HEK293 (cell line): ENCODE results near the gene PPM1N.
A peak's percentile ranks its signal among the peaks of the same experiment; 100 is the strongest.

Experiments used
- CTCF ChIA-PET: fragments of 350-600 bp; formaldehyde crosslinking; extraction: SDS; loops from one replicate; lab custom pipeline; 2021; ENCODE audit warnings: antibody characterized with exemption; lab: Yijun Ruan, JAX
- POLR2A ChIA-PET: fragments of 300-600 bp; formaldehyde crosslinking; extraction: SDS; loops from one replicate; lab custom pipeline; 2020; ENCODE audit warnings: antibody characterized with exemption, inconsistent platforms; lab: Yijun Ruan, JAX
- H3K27ac ChIP-seq: fragments of 200-500 bp; sonication (Bioruptor generic); 2 replicates; pipeline ENCODE4 v1.5.1; 2014; ENCODE audit warnings: low read depth, low read length, control low read depth, inconsistent platforms; ENCODE audit errors: extremely low read depth
- H3K36me3 ChIP-seq, 2 experiments: fragments of 200-500 bp in 1 of 2; sonication (Bioruptor generic) in 1 of 2; 1 replicate in 1 of 2; 2 replicates in 1 of 2; pipeline ENCODE4 v1.5.1; 2014 to 2017; ENCODE audit warnings: inconsistent platforms in 2 of 2, low read length in 2 of 2; ENCODE audit not compliant: control insufficient read depth in 2 of 2, insufficient read depth in 1 of 2
- H3K4me1 ChIP-seq: fragments of 200-500 bp; sonication (Bioruptor generic); 2 replicates; pipeline ENCODE4 v1.5.1; 2014; ENCODE audit warnings: mild to moderate bottlenecking, low read length, inconsistent platforms; ENCODE audit not compliant: control insufficient read depth, insufficient read depth
- H3K4me3 ChIP-seq: 2 replicates; pipeline ENCODE4 v1.5.1; 2011; ENCODE audit warnings: low read depth, mild to moderate bottlenecking, control low read depth, low read length, moderate library complexity
- H3K9me3 ChIP-seq: fragments of 200-500 bp; sonication (Bioruptor generic); 2 replicates; pipeline ENCODE4 v1.5.1; 2014; ENCODE audit warnings: low read depth, low read length, inconsistent platforms; ENCODE audit not compliant: control insufficient read depth, insufficient read depth
- GLI2 ChIP-seq: fragments of 450-650 bp; formaldehyde crosslinking; IDR thresholded peaks from 2 replicates; pipeline ENCODE4; 2017; ENCODE audit warnings: missing biosample characterization, missing genetic modification characterization, low read depth, borderline replicate concordance
- KLF1 ChIP-seq: fragments of 450-650 bp; formaldehyde crosslinking; IDR thresholded peaks from 2 replicates; pipeline ENCODE4 v1.5.1; 2016; ENCODE audit warnings: missing biosample characterization, missing genetic modification characterization
- KLF8 ChIP-seq: fragments of 450-650 bp; formaldehyde crosslinking; IDR thresholded peaks from 2 replicates; pipeline ENCODE4 v1.5.1; 2016; ENCODE audit warnings: missing biosample characterization, missing genetic modification characterization
- KLF9 ChIP-seq: fragments of 450-650 bp; formaldehyde crosslinking; IDR thresholded peaks from 2 replicates; pipeline ENCODE4 v1.5.1; 2016; ENCODE audit warnings: missing biosample characterization, missing genetic modification characterization, low read depth
- OSR2 ChIP-seq: fragments of 450-650 bp; formaldehyde crosslinking; IDR thresholded peaks from 2 replicates; pipeline ENCODE4 v1.5.1; 2016; ENCODE audit warnings: missing biosample characterization, missing genetic modification characterization
- SP2 ChIP-seq: fragments of 450-650 bp; formaldehyde crosslinking; IDR thresholded peaks from 2 replicates; pipeline ENCODE4 v1.5.1; 2016; ENCODE audit warnings: missing biosample characterization, missing genetic modification characterization
- SP3 ChIP-seq: fragments of 450-650 bp; formaldehyde crosslinking; IDR thresholded peaks from 2 replicates; pipeline ENCODE4 v1.5.1; 2016; ENCODE audit warnings: missing biosample characterization, missing genetic modification characterization
- TRIM28 ChIP-seq: IDR thresholded peaks from 2 replicates; pipeline ENCODE4 v1.6.1; 2011; ENCODE audit warnings: low read length, control low read depth, borderline replicate concordance
- WT1 ChIP-seq: fragments of 450-650 bp; formaldehyde crosslinking; IDR thresholded peaks from 2 replicates; pipeline ENCODE4 v1.5.1; 2016; ENCODE audit warnings: missing biosample characterization, missing genetic modification characterization
- ZNF138 ChIP-seq: fragments of 450-650 bp; formaldehyde crosslinking; IDR thresholded peaks from 2 replicates; pipeline ENCODE4 v1.5.1; 2016; ENCODE audit warnings: missing biosample characterization, missing genetic modification characterization, borderline replicate concordance
- ZNF366 ChIP-seq: fragments of 450-650 bp; formaldehyde crosslinking; conservative IDR thresholded peaks from 2 replicates; pipeline ENCODE4 v1.5.1; 2016; ENCODE audit warnings: missing biosample characterization, missing genetic modification characterization
- ZNF560 ChIP-seq: fragments of 450-650 bp; formaldehyde crosslinking; IDR thresholded peaks from 2 replicates; pipeline ENCODE4 v1.5.1; 2017; ENCODE audit warnings: missing biosample characterization, missing genetic modification characterization, borderline replicate concordance
- ZNF654 ChIP-seq: fragments of 450-650 bp; formaldehyde crosslinking; IDR thresholded peaks from 2 replicates; pipeline ENCODE4 v1.5.1; 2016; ENCODE audit warnings: low read depth, missing biosample characterization, missing genetic modification characterization
- ZNF677 ChIP-seq: fragments of 450-650 bp; IDR thresholded peaks from 2 replicates; pipeline ENCODE4 v1.5.0; 2018; ENCODE audit warnings: missing biosample characterization, mild to moderate bottlenecking, missing genetic modification characterization, moderate library complexity
- TF ChIP-seq, protein P1 (sequence below): fragments of 450-650 bp; formaldehyde crosslinking; IDR thresholded peaks from 2 replicates; pipeline ENCODE4 v1.5.1; 2017; ENCODE audit warnings: missing biosample characterization, missing genetic modification characterization
- TF ChIP-seq, protein P2 (sequence below): fragments of 450-650 bp; formaldehyde crosslinking; IDR thresholded peaks from 2 replicates; pipeline ENCODE4 v1.5.1; 2016; ENCODE audit warnings: missing biosample characterization, missing genetic modification characterization

Gene PPM1N

GRCh38 chr19:45497791-45498190, 452 bp upstream of the PPM1N start:
- Histone ChIP-seq H3K36me3 (no peaks in the 10 kb centered on the region), H3K9me3 (no peaks in the 10 kb centered on the region), H3K27ac (no peak overlapping the region), H3K4me1 (peaks cover 6% of the 10 kb centered on the region), H3K4me3 (no peak overlapping the region)
- ChIA-PET CTCF (interaction anchor here (0.6 to 3.1 kb wide), 3 partner anchors 10 to 19 kb away, joined by 3 to 15 read pairs (median 4); no protein-coding TSS in a partner anchor), POLR2A (interaction anchor here (0.6 to 2.3 kb wide), 3 partner anchors 144 to 218 kb away, joined by 3 to 7 read pairs (median 5); no protein-coding TSS in a partner anchor)
- TF ChIP-seq, protein P1, sequence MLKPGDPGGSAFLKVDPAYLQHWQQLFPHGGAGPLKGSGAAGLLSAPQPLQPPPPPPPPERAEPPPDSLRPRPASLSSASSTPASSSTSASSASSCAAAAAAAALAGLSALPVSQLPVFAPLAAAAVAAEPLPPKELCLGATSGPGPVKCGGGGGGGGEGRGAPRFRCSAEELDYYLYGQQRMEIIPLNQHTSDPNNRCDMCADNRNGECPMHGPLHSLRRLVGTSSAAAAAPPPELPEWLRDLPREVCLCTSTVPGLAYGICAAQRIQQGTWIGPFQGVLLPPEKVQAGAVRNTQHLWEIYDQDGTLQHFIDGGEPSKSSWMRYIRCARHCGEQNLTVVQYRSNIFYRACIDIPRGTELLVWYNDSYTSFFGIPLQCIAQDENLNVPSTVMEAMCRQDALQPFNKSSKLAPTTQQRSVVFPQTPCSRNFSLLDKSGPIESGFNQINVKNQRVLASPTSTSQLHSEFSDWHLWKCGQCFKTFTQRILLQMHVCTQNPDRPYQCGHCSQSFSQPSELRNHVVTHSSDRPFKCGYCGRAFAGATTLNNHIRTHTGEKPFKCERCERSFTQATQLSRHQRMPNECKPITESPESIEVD = no peak
- TF ChIP-seq WT1 (tag by site-specific recombination) = no peak
- TF ChIP-seq GLI2 (tag by site-specific recombination) = no peak
- TF ChIP-seq ZNF138 (tag by site-specific recombination) = no peak
- TF ChIP-seq, protein P2, sequence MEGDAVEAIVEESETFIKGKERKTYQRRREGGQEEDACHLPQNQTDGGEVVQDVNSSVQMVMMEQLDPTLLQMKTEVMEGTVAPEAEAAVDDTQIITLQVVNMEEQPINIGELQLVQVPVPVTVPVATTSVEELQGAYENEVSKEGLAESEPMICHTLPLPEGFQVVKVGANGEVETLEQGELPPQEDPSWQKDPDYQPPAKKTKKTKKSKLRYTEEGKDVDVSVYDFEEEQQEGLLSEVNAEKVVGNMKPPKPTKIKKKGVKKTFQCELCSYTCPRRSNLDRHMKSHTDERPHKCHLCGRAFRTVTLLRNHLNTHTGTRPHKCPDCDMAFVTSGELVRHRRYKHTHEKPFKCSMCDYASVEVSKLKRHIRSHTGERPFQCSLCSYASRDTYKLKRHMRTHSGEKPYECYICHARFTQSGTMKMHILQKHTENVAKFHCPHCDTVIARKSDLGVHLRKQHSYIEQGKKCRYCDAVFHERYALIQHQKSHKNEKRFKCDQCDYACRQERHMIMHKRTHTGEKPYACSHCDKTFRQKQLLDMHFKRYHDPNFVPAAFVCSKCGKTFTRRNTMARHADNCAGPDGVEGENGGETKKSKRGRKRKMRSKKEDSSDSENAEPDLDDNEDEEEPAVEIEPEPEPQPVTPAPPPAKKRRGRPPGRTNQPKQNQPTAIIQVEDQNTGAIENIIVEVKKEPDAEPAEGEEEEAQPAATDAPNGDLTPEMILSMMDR (tag by site-specific recombination) = no peak
- TF ChIP-seq OSR2 (tag by site-specific recombination) = no peak
- TF ChIP-seq ZNF654 (tag by site-specific recombination) = no peak

DNA sequence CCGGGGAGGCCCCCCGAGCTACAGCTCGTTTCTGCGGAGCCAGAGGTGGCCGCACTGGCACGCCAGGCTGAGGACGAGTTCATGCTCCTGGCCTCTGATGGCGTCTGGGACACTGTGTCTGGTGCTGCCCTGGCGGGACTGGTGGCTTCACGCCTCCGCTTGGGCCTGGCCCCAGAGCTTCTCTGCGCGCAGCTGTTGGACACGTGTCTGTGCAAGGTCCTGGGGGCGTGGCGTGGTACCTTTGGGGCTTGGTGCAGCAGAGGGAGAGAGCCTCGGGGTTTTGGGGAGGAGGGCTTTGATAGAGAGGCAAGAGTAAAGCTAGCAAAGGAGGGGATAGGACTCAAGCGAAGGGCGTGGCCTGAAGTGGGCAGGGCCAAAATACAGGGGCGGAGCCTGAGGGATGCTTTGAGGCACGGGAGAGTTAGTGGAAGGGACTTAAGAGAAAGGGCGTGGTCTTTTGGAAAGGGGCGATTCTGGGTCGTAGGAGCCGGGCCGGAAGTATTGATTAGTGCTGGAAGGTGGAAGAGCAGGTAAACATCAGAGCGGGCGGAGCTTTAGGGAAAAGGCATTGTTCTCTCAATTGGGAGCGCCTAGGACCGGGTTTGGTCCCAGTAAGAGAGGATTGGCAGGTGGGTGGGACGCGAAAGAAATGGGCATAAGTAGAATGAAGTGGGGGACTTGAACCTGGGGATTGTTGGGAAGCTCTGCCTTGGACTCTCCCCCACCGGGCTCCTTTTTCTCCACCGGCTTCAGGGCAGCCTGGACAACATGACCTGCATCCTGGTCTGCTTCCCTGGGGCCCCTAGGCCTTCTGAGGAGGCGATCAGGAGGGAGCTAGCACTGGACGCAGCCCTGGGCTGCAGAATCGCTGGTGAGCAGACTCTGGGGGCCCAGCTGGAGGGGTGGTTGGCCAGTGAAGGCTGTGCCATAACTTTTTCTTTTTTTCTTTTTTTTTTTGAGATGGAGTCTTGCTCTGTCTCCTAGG, 1.2 kb downstream of the PPM1N start:
- peaks cover 6% of the 10 kb centered on the region for H3K4me1 ChIP-seq
- H3K4me3 ChIP-seq = no peak overlapping the region
- H3K36me3 ChIP-seq = no peaks in the 10 kb centered on the region
- no peak overlapping the region for H3K27ac ChIP-seq
- TF ChIP-seq SP2 (tag by site-specific recombination) (peak; percentile 48), TRIM28 (no peak), KLF1 (tag by site-specific recombination) (peak; percentile 92), KLF9 (tag by site-specific recombination) (peak; percentile 76), ZNF366 (tag by site-specific recombination) (no peak), KLF8 (tag by site-specific recombination) (0 out of 2 replicates have a peak, but pooled peaks have one; percentile 42), SP3 (tag by site-specific recombination) (peak; percentile 41; the same call in 1 of the 2 replicates), ZNF560 (tag by site-specific recombination) (no peak), ZNF677 (tag by site-specific recombination) (no peak)
- TF ChIP-seq, all 188 proteins: peak for 5
- H3K9me3 ChIP-seq = no peaks in the 10 kb centered on the region
- ChIA-PET POLR2A (interaction anchor here (0.6 to 1.4 kb wide), 4 partner anchors 8 to 181 kb away, joined by 3 to 9 read pairs (median 4); no protein-coding TSS in a partner anchor), CTCF (interaction anchor here (0.6 to 3.1 kb wide), 2 partner anchors 14 to 1341 kb away, joined by 4 to 15 read pairs; no protein-coding TSS in a partner anchor)
